ENCODE measurements around the gene CELF2.

The CELF2 gene

GRCh38 chr10:11274452-11274851 is 256.8 kb downstream of the CELF2 start:
- DNase-seq (ENCODE audit: low spot score) = peak; percentile 15

- no peak for DNase-seq (ENCODE audit: low spot score)
Measured at GRCh38 chr10:11275651-11276050, 258.0 kb downstream of the CELF2 start.

- no peak for DNase-seq (ENCODE audit: low spot score)
Measured at GRCh38 chr10:11276449-11276990, 258.8 kb downstream of the CELF2 start.

- DNase-seq (ENCODE audit: low spot score) = peak; percentile 20
Measured at GRCh38 chr10:11279314-11279713, 261.6 kb downstream of the CELF2 start.

- no peak for DNase-seq (ENCODE audit: low spot score)
Measured at GRCh38 chr10:11280187-11280932, 262.7 kb downstream of the CELF2 start.

- DNase-seq (ENCODE audit: low spot score) = no peak
Measured at GRCh38 chr10:11282156-11282555, 264.5 kb downstream of the CELF2 start.

GRCh38 chr10:11282661-11283060 is 265.0 kb downstream of the CELF2 start:
- DNase-seq (ENCODE audit: low spot score) = no peak

GRCh38 chr10:11284291-11285085 is 266.8 kb downstream of the CELF2 start:
- DNase-seq (ENCODE audit: low spot score) = no peak

GRCh38 chr10:11285171-11285570 is 267.5 kb downstream of the CELF2 start:
- no peak for DNase-seq (ENCODE audit: low spot score)

GRCh38 chr10:11286261-11286852 is 268.7 kb downstream of the CELF2 start:
- DNase-seq (ENCODE audit: low spot score) = no peak

- DNase-seq (ENCODE audit: low spot score) = no peak
Measured at GRCh38 chr10:11288302-11288701, 270.6 kb downstream of the CELF2 start.

- DNase-seq (ENCODE audit: low spot score) = no peak
Measured at GRCh38 chr10:11290156-11290890, 272.7 kb downstream of the CELF2 start.

- no peak for DNase-seq (ENCODE audit: low spot score)
Measured at GRCh38 chr10:11292576-11293302, 275.1 kb downstream of the CELF2 start.

- DNase-seq (ENCODE audit: low spot score) = no peak
Measured at GRCh38 chr10:11293332-11293731, 275.7 kb downstream of the CELF2 start.

GRCh38 chr10:11294831-11295450 is 277.3 kb downstream of the CELF2 start:
- DNase-seq (ENCODE audit: low spot score) = no peak

- DNase-seq (ENCODE audit: low spot score) = no peak
Measured at GRCh38 chr10:11295492-11295891, 277.8 kb downstream of the CELF2 start.

- no peak for DNase-seq (ENCODE audit: low spot score)
Measured at GRCh38 chr10:11297136-11297535, 279.5 kb downstream of the CELF2 start.

- DNase-seq (ENCODE audit: low spot score) = no peak
Measured at GRCh38 chr10:11298116-11298515, 280.4 kb downstream of the CELF2 start.

GRCh38 chr10:11299125-11299524 is 281.5 kb downstream of the CELF2 start:
- DNase-seq (ENCODE audit: low spot score) = no peak

- DNase-seq (ENCODE audit: low spot score) = no peak
Measured at GRCh38 chr10:11300026-11300425, 282.4 kb downstream of the CELF2 start.

GRCh38 chr10:11300563-11300962 is 282.9 kb downstream of the CELF2 start:
- DNase-seq (ENCODE audit: low spot score) = no peak

Measured in globus pallidus (tissue), 1 donor.